GM12801 (cell line): ENCODE measurements around the gene GRK6.

Experiments
- TF ChIP-seq, protein P1 (sequence below): IDR thresholded peaks from one replicate; pipeline ENCODE4 v1.5.1; 2011; ENCODE audit warnings: control low read depth; ENCODE audit not compliant: insufficient read length; ENCODE audit errors: extremely low read depth

Gene GRK6

DNA sequence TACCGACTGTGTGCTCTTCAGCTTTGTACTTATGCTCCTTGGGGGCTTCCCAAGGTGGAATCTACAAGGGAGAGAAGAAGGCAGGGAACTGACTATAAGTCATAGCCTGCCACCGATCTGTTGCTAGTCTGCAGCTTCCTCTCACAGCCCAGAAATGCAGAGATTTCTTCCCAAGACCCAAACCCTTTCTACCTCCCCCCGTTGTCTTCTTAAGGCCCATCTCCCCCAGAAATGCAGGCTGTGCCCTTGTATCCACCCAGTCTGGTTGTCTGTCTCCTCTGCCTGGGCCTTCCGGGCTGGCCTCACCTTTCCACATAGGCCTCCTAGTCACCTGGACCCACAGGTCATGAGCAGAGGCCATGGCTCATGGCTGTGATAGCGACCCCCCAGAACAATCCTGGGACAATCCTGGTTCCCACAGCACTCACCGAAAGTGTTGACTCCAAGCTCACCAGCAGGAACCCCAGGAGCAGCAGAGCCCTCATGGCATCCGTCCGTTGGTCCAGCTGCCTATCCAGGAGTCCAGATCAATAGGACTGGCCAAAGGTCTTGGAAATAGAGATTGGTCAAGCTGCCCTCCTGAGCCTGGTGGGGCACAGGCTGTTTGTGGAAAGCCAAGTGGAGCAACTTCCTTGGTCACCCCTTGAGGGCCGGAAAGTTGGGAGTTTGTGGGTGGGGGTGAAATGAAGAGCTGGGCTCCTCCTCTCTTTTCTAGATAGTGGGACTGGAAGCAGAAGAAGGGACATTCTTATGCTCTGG, 17.3 kb upstream of the GRK6 start, which contains the start of gene F12:
Gene F12, minus strand, starts transcription at position 522 of the 759 bp plus-strand sequence. Its CDS starts 37 bp downstream, at position 485.
- TF ChIP-seq, protein P1, sequence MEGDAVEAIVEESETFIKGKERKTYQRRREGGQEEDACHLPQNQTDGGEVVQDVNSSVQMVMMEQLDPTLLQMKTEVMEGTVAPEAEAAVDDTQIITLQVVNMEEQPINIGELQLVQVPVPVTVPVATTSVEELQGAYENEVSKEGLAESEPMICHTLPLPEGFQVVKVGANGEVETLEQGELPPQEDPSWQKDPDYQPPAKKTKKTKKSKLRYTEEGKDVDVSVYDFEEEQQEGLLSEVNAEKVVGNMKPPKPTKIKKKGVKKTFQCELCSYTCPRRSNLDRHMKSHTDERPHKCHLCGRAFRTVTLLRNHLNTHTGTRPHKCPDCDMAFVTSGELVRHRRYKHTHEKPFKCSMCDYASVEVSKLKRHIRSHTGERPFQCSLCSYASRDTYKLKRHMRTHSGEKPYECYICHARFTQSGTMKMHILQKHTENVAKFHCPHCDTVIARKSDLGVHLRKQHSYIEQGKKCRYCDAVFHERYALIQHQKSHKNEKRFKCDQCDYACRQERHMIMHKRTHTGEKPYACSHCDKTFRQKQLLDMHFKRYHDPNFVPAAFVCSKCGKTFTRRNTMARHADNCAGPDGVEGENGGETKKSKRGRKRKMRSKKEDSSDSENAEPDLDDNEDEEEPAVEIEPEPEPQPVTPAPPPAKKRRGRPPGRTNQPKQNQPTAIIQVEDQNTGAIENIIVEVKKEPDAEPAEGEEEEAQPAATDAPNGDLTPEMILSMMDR = no peak

DNA sequence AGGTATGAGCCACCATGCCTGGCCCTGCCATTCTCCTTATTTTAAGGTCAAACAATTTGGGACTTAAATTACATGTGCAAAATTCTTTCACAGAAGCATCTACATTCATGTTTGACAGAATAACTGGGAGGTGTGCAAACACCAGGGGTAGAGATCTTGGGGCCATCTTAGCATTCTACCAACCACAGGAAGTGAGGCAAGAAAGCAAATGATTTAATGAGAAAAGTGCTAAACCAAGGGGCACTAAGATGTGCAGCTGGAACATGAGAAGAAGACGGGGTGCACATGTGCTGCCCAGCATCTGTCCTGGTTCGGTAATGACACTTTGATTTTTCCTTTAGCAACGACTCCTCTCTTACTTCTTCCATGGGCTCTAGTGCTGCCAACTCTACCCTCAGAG, 15.9 kb upstream of the GRK6 start:
- TF ChIP-seq, protein P1 = no peak

- TF ChIP-seq, protein P1 = no peak
These were observed 13.8 kb upstream of the GRK6 start for GRCh38 chr5:177412603-177413233.

DNA sequence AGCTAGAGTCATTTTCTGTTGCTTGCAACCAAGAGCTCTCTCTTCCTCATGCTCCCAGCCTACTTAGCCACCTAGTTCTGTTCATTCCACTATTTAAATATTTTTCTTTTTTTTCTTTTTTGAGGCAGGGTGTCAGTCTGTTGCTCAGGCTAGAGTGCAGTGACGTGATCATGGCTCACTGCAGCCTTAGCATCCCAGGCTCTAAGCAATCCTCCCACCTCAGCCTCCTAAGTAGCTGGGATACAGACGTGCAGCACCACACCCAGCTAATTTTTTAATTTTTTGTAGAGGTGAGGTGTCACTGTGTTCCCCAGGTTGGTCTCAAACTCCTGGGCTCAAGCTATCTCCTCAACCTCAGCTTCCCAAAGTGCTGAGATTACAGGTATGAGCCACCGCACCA, 12.0 kb upstream of the GRK6 start:
- TF ChIP-seq, protein P1 = no peak

DNA sequence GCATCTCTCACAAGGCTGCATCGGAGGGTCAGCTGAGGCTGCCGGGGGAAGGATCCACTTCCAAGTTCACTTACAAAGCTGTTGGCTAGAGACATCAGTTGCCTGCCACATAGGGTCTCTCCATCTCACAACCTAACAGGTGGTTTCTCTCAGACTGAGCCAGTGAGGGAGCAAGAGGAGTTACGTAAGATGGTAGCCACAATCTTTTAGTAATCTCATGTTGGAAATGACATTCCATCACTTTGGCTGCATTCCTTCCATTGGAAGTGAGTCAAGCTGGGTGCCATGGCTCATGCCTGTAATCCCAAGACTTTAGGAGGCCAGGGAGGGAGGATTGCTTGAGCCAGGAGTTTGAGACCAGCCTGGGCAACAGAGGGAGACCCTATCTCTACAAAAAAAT, 7.4 kb upstream of the GRK6 start:
- TF ChIP-seq, protein P1 = no peak

DNA sequence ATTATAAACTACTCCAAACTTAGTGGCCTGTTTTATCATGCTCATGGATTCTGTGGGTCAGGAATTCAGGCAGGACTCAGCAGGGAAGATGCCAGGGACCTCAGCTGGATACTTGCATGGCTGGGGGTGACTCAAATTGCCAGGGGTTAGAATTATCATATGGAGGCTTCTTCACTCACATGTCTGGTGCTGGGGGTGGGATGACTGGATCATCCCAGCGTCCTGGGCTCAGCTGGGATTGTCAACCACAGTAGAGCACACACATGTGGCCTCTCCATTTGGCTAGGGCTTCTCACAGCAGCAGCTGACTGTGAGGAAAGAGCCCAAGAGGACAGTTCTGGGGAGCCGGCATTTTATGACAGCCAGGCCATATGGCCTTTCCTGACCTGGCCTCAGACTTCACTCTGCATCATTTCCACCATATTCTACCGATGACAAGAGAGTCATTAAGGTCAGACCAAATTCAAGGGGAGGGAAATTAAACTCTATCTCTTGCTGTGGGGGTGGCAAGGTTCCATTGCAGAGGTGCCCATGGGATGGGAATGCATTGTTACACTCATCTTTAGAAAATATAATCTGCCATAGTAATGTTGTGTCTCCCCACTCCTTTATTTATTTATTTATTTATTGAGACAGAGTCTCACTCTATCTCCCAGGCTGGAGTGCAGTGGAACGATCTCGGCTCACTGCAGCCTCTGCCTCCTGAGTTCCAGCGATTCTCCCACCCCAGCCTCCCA, 5.2 kb upstream of the GRK6 start:
- TF ChIP-seq, protein P1 = no peak

GRCh38 chr5:177423671-177424070, 2.8 kb upstream of the GRK6 start:
- TF ChIP-seq, protein P1 = no peak
